Type B pancreatic cell (in vitro differentiated cells): ENCODE data around the gene SUPT6H. TPM values are rescaled to one million over a fixed set of nuclear protein-coding genes. Genes with fewer than 3 reads are reported as not detected.

Source experiments
- DNase-seq: peaks from one replicate; pipeline ENCODE4 v3.0.0; 2021; ENCODE audit warnings: mixed read lengths; ENCODE audit not compliant: unreplicated experiment; ENCODE audit errors: extremely low spot score
- H3K27ac Mint-ChIP-seq: 2 replicates; pipeline ENCODE4 v1.8.0; 2021; ENCODE audit warnings: mild to moderate bottlenecking, mixed read lengths
- H3K27me3 Mint-ChIP-seq: 2 replicates; pipeline ENCODE4 v1.8.0; 2021; ENCODE audit warnings: mixed read lengths
- H3K36me3 Mint-ChIP-seq: 2 replicates; pipeline ENCODE4 v1.8.0; 2021; ENCODE audit warnings: mixed read lengths
- H3K4me1 Mint-ChIP-seq: one replicate; pipeline ENCODE4 v1.8.0; 2021; ENCODE audit warnings: mixed read lengths; ENCODE audit not compliant: unreplicated experiment
- H3K4me3 Mint-ChIP-seq: 2 replicates; pipeline ENCODE4 v1.8.0; 2021; ENCODE audit warnings: mild to moderate bottlenecking, mixed read lengths
- H3K9me3 Mint-ChIP-seq: 2 replicates; pipeline ENCODE4 v1.8.0; 2021; ENCODE audit warnings: mixed read lengths
- CTCF ChIP-seq: fragments of 200-600 bp; sonication (generic); conservative IDR thresholded peaks from 2 replicates; pipeline ENCODE4 v1.5.0; 2021; ENCODE audit warnings: antibody characterized with exemption, mild to moderate bottlenecking
- total RNA-seq: library from RNA; stranded (reverse); gene quantifications from 2 replicates; pipeline ENCODE4 v1.2.1, GENCODE V29; 2021; ENCODE audit warnings: low replicate concordance

The SUPT6H gene
- total RNA-seq, 1 donor from 2014 or later = 69.2 TPM

GRCh38 chr17:28685366-28685765 lies 23.4 kb downstream of the SUPT6H start:
- Mint-ChIP-seq H3K4me1 (no peaks in the 10 kb centered on the region), H3K27ac (no peak overlapping the region), H3K4me3 (no peak overlapping the region), H3K36me3 (peaks cover 30% of the 10 kb centered on the region), H3K9me3 (no peaks in the 10 kb centered on the region), H3K27me3 (no peaks in the 10 kb centered on the region)
- DNase-seq = no peak
- TF ChIP-seq CTCF = no peak

- H3K27ac Mint-ChIP-seq = no peak overlapping the region
- H3K4me1 Mint-ChIP-seq = no peaks in the 10 kb centered on the region
- no peak for DNase-seq
- no peak overlapping the region for H3K4me3 Mint-ChIP-seq
- no peaks in the 10 kb centered on the region for H3K9me3 Mint-ChIP-seq
- H3K36me3 Mint-ChIP-seq = peaks cover 33% of the 10 kb centered on the region
- no peak for TF ChIP-seq CTCF
- H3K27me3 Mint-ChIP-seq = no peaks in the 10 kb centered on the region
These were observed 24.3 kb downstream of the SUPT6H start for GRCh38 chr17:28686296-28686695.

GRCh38 chr17:28688481-28688880 lies 26.5 kb downstream of the SUPT6H start:
- TF ChIP-seq CTCF = no peak
- Mint-ChIP-seq H3K4me1 (no peaks in the 10 kb centered on the region), H3K27me3 (no peaks in the 10 kb centered on the region), H3K4me3 (no peak overlapping the region), H3K36me3 (peaks cover 33% of the 10 kb centered on the region), H3K27ac (no peak overlapping the region), H3K9me3 (no peaks in the 10 kb centered on the region)
- DNase-seq = no peak

GRCh38 chr17:28689011-28689410 lies 27.0 kb downstream of the SUPT6H start:
- H3K27me3 Mint-ChIP-seq = no peaks in the 10 kb centered on the region
- no peak for TF ChIP-seq CTCF
- H3K4me3 Mint-ChIP-seq = no peak overlapping the region
- no peak for DNase-seq
- H3K27ac Mint-ChIP-seq = no peak overlapping the region
- H3K9me3 Mint-ChIP-seq = no peaks in the 10 kb centered on the region
- H3K36me3 Mint-ChIP-seq = peaks cover 37% of the 10 kb centered on the region
- no peaks in the 10 kb centered on the region for H3K4me1 Mint-ChIP-seq

GRCh38 chr17:28693869-28694268 lies 31.9 kb downstream of the SUPT6H start:
- Mint-ChIP-seq H3K27me3 (no peaks in the 10 kb centered on the region), H3K27ac (no peak overlapping the region), H3K4me1 (no peaks in the 10 kb centered on the region), H3K4me3 (no peak overlapping the region), H3K36me3 (peaks cover 15% of the 10 kb centered on the region), H3K9me3 (no peaks in the 10 kb centered on the region)
- no peak for TF ChIP-seq CTCF
- DNase-seq = no peak
